Osteocyte (in vitro differentiated cells): ENCODE results near the gene SEMA3F. TPM values are rescaled to one million over a fixed set of nuclear protein-coding genes. Genes with fewer than 3 reads are reported as not detected.

Experiments
- DNase-seq: peaks from one replicate; pipeline ENCODE4 v3.0.0; 2021; ENCODE audit warnings: mixed read lengths; ENCODE audit not compliant: unreplicated experiment; ENCODE audit errors: extremely low spot score
- H3K27ac Mint-ChIP-seq: one replicate; pipeline ENCODE4 v1.8.0; 2021; ENCODE audit warnings: mild to moderate bottlenecking, mixed read lengths; ENCODE audit not compliant: unreplicated experiment
- H3K27me3 Mint-ChIP-seq: one replicate; pipeline ENCODE4 v1.8.0; 2021; ENCODE audit warnings: mixed read lengths; ENCODE audit not compliant: unreplicated experiment
- H3K36me3 Mint-ChIP-seq: one replicate; pipeline ENCODE4 v1.8.0; 2021; ENCODE audit warnings: mixed read lengths; ENCODE audit not compliant: unreplicated experiment
- H3K4me1 Mint-ChIP-seq: one replicate; pipeline ENCODE4 v1.8.0; 2021; ENCODE audit warnings: mixed read lengths; ENCODE audit not compliant: unreplicated experiment
- H3K4me3 Mint-ChIP-seq: one replicate; pipeline ENCODE4 v1.8.0; 2021; ENCODE audit warnings: mild to moderate bottlenecking, moderate library complexity, mixed read lengths; ENCODE audit not compliant: unreplicated experiment
- H3K9me3 Mint-ChIP-seq: one replicate; pipeline ENCODE4 v1.8.0; 2021; ENCODE audit warnings: mixed read lengths; ENCODE audit not compliant: unreplicated experiment
- CTCF ChIP-seq: fragments of 200-600 bp; sonication (generic); IDR thresholded peaks from 2 replicates; pipeline ENCODE4 v1.5.0; 2021; ENCODE audit warnings: antibody characterized with exemption, mild to moderate bottlenecking, moderate library complexity
- total RNA-seq: library from RNA; stranded (reverse); gene quantifications from 2 replicates; pipeline ENCODE4 v1.2.1, GENCODE V29; 2021

The SEMA3F gene
- total RNA-seq, 1 donor from 2014 or later = 11.8 TPM

GRCh38 chr3:50211930-50212329, 56.8 kb downstream of the SEMA3F start:
- peaks cover under 1% of the 10 kb centered on the region for H3K27me3 Mint-ChIP-seq
- DNase-seq = no peak
- H3K4me3 Mint-ChIP-seq = no peak overlapping the region
- H3K27ac Mint-ChIP-seq = no peak overlapping the region
- peaks cover 16% of the 10 kb centered on the region for H3K4me1 Mint-ChIP-seq
- no peak for TF ChIP-seq CTCF
- H3K9me3 Mint-ChIP-seq = no peaks in the 10 kb centered on the region
- no peaks in the 10 kb centered on the region for H3K36me3 Mint-ChIP-seq

DNA sequence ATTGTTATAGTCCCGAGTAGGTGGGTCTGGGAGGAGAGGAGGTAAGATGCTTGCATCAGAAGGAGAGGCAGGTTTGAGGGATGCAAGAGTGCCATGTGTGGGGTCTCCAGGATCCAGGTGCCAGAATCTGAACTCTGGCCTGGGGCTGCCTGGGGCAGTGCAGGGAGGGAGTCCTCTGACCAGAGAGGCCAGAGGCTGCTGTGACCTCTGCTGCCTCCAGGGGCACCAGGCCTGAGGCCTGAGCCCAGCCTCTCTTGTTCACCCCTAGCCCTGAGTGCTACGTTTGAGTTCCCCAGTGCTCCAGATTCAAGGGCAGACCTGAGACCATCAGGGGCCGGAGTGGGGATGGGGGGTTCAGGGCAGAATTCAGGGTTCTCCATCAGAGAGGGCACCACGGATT, 57.4 kb downstream of the SEMA3F start:
- Mint-ChIP-seq H3K27ac (no peak overlapping the region), H3K4me1 (peaks cover 16% of the 10 kb centered on the region), H3K4me3 (no peak overlapping the region), H3K36me3 (no peaks in the 10 kb centered on the region), H3K9me3 (no peaks in the 10 kb centered on the region), H3K27me3 (no peaks in the 10 kb centered on the region)
- no peak for DNase-seq
- no peak for TF ChIP-seq CTCF

- DNase-seq = no peak
- H3K36me3 Mint-ChIP-seq = no peaks in the 10 kb centered on the region
- H3K4me1 Mint-ChIP-seq = peaks cover 16% of the 10 kb centered on the region
- no peaks in the 10 kb centered on the region for H3K27me3 Mint-ChIP-seq
- no peaks in the 10 kb centered on the region for H3K9me3 Mint-ChIP-seq
- no peak overlapping the region for H3K27ac Mint-ChIP-seq
- TF ChIP-seq CTCF = no peak
- H3K4me3 Mint-ChIP-seq = no peak overlapping the region
Observed at GRCh38 chr3:50212971-50213370, 57.8 kb downstream of the SEMA3F start.

DNA sequence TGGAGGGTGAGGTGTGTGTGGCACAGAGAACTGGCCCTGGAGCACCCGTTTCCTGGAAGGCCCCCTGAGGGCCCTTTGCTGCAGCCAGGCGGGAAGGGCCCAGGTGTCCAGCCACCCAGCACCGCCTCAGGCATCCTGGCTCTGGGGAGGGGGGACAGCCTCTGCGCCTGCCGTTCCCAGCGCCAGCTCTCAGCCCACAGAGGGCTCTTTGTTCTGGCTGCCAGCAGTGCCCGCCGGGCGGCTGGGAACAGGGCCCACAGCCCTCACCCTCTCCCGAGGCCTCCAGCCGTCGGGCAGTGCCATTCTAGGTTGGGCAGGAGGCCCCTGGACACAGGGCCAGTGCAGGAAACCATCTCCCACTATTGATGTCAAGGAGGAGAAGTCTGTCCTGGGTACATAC, 58.2 kb downstream of the SEMA3F start:
- H3K27me3 Mint-ChIP-seq = no peaks in the 10 kb centered on the region
- no peak for TF ChIP-seq CTCF
- no peak for DNase-seq
- H3K27ac Mint-ChIP-seq = no peak overlapping the region
- H3K36me3 Mint-ChIP-seq = no peaks in the 10 kb centered on the region
- H3K9me3 Mint-ChIP-seq = no peaks in the 10 kb centered on the region
- peaks cover 15% of the 10 kb centered on the region for H3K4me1 Mint-ChIP-seq
- H3K4me3 Mint-ChIP-seq = no peak overlapping the region

DNA sequence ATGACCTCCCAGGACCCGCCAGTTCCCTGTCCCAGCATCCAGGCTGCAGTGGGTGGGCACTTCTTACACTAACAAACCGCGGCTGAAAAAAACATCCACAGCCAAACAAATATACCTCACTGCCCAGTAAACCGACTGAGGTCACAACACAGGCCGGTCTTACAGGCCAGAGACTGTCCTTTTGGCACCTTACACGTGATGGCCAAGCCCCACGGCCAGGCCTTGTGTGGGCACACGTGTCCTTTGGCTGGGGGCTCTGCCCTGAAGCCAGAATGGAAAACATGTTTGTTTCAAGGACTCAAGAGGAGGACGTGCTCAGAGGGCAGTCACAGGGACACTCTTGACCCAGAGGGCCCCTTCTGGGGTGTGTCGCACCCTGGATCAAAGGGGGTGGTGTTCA, 59.7 kb downstream of the SEMA3F start:
- no peaks in the 10 kb centered on the region for H3K9me3 Mint-ChIP-seq
- TF ChIP-seq CTCF = no peak
- H3K27me3 Mint-ChIP-seq = no peaks in the 10 kb centered on the region
- H3K4me3 Mint-ChIP-seq = no peak overlapping the region
- DNase-seq = no peak
- no peaks in the 10 kb centered on the region for H3K36me3 Mint-ChIP-seq
- H3K27ac Mint-ChIP-seq = no peak overlapping the region
- peaks cover 7% of the 10 kb centered on the region for H3K4me1 Mint-ChIP-seq
